Esophagus squamous epithelium (tissue), 5 donors: ENCODE measurements around the gene CSMD2. TPM values are rescaled to one million over a fixed set of nuclear protein-coding genes. Genes with fewer than 3 reads are reported as not detected.
"Not testable (repeated sequence)": the region's sequence is repeated elsewhere in the genome, so short reads cannot be mapped to it uniquely, and the experiment has no call there.

Source experiments
- DNase-seq: peaks from one replicate; lab custom pipeline; 2025; lab: John Stamatoyannopoulos, UW
- H3K27ac ChIP-seq, 4 donors: fragments of 200-600 bp; sonication (generic); one replicate each; pipeline ENCODE4 v1.5.1; 2016 to 2019; ENCODE audit warnings: mild to moderate bottlenecking in 1 of 4
- H3K27me3 ChIP-seq, 4 donors: fragments of 200-600 bp; sonication (generic); 1 replicate in 3 of 4; 2 replicates in 1 of 4; pipeline versions ENCODE4 v1.5.1 to v1.6.0; 2017 to 2021; ENCODE audit warnings: antibody characterized with exemption in 1 of 4
- H3K36me3 ChIP-seq, 3 donors: fragments of 200-600 bp; sonication (generic); one replicate each; pipeline ENCODE4 v1.5.1; 2016 to 2019
- H3K4me1 ChIP-seq, 3 donors: fragments of 200-600 bp; sonication (generic); one replicate each; pipeline ENCODE4 v1.5.1; 2017 to 2019
- H3K4me3 ChIP-seq, 4 donors: fragments of 200-600 bp; sonication (generic); 1 replicate in 3 of 4; 2 replicates in 1 of 4; pipeline ENCODE4 v1.5.1; 2016 to 2019; ENCODE audit warnings: mild to moderate bottlenecking in 2 of 4, moderate library complexity in 1 of 4
- H3K9me3 ChIP-seq, 3 donors: fragments of 200-600 bp; sonication (generic); one replicate each; pipeline ENCODE4 v1.5.1; 2016 to 2019
- POLR2A ChIP-seq, 4 donors: fragments of 450-650 bp; IDR thresholded peaks; one replicate each; pipeline ENCODE4 v1.6.1; 2017; ENCODE audit warnings: antibody characterized with exemption in 4 of 4, mild to moderate bottlenecking in 4 of 4, moderate library complexity in 3 of 4
- WGBS, 2 donors: methylation state at CpG; one replicate each; pipeline ENCODE4 v1.1.5; 2018; 5-methylcytosine and 5-hydroxymethylcytosine counted together
- intact Hi-C: fragments of 100-400 bp; cut with DNase I; formaldehyde crosslinking; loops from one replicate; pipeline ENCODE4 v1.15.0; 2022
- total RNA-seq, 4 donors: library from RNA; depleted of rRNA; stranded (reverse); fragments of >200 nt; gene quantifications; one replicate each; pipeline ENCODE4 v1.1.0, GENCODE V29; 2016
- TF ChIP-seq, protein P1 (sequence below), 6 experiments: fragments of 450-650 bp in 4 of 6; fragments of 200-600 bp in 2 of 6; sonication (generic) in 2 of 6; IDR thresholded peaks; one replicate each; pipeline ENCODE4 v1.5.1; 2016 to 2019; ENCODE audit warnings: antibody characterized with exemption in 6 of 6, mild to moderate bottlenecking in 4 of 6, moderate library complexity in 4 of 6
- donor health status: DM: yes; HTN: yes; CAD: no.

The CSMD2 gene
- total RNA-seq, 4 donors from 2014 or later = under 0.01 to 0.13 TPM; not detected in 2

DNA sequence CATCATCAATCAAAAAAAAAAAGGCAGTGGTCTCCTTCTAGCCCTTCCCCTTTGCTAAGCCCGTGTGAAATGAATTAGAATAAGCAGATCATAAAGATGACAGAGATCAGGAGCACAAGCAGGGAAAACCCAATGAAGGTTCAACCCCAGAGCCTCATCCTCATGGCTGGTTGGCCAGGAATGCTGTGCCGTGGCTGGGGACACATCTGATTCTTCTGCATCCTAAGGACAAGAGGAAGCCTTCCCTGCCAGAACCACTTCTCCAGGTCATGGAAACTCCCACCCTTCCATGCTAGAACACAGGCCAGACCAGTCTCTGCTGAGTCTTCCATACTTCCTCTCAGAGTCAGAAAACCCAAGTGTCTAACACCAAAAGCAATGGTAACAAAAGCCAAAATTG, 81.1 kb downstream of the CSMD2 start:
- no peak for DNase-seq
- Histone ChIP-seq H3K9me3 (peaks cover 0 to 3% (median 0%) of the 10 kb centered on the region in 3 donors), H3K4me1 (no peaks in the 10 kb centered on the region), H3K36me3 (no peaks in the 10 kb centered on the region), H3K27ac (no peak overlapping the region), H3K27me3 (no peaks in the 10 kb centered on the region), H3K4me3 (no peak overlapping the region)
- WGBS, 2 donors = 42 to 68% methylated on average over 2 of the region's 2 CpGs
- TF ChIP-seq, protein P1, sequence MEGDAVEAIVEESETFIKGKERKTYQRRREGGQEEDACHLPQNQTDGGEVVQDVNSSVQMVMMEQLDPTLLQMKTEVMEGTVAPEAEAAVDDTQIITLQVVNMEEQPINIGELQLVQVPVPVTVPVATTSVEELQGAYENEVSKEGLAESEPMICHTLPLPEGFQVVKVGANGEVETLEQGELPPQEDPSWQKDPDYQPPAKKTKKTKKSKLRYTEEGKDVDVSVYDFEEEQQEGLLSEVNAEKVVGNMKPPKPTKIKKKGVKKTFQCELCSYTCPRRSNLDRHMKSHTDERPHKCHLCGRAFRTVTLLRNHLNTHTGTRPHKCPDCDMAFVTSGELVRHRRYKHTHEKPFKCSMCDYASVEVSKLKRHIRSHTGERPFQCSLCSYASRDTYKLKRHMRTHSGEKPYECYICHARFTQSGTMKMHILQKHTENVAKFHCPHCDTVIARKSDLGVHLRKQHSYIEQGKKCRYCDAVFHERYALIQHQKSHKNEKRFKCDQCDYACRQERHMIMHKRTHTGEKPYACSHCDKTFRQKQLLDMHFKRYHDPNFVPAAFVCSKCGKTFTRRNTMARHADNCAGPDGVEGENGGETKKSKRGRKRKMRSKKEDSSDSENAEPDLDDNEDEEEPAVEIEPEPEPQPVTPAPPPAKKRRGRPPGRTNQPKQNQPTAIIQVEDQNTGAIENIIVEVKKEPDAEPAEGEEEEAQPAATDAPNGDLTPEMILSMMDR (IDR thresholded peaks at IDR 0.05) = no peak
- TF ChIP-seq POLR2A (IDR thresholded peaks at IDR 0.05) = no peak
- intact Hi-C loops = no loop called here

DNA sequence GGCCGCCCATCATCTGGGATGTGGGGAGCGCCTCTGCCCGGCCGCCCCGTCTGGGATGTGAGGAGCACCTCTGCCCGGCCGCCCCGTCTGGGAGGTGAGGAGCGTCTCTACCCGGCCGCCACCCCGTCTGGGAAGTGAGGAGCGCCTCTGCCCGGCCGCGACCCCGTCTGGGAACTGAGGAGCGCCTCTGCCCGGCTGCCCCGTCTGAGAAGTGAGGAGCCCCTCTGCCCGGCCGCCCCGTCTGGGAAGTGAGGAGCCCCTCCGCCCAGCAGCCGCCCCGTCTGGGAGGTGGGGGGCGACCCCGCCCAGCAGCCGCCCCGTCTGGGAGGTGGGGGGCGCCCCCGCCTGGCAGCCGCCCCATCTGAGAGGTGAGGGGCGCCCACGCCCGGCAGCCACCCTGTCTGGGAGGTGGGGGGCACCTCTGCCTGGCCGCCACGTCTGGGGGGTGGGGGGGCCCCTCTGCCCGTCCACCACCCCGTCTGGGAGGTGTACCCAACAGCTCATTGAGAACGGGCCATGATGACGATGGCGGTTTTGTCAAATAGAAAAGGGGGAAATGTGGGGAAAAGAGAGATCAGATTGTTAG, 82.9 kb downstream of the CSMD2 start:
- H3K27me3 ChIP-seq, H3K9me3 ChIP-seq, DNase-seq, H3K27ac ChIP-seq, H3K4me3 ChIP-seq, intact Hi-C loops, H3K36me3 ChIP-seq, H3K4me1 ChIP-seq: not testable (repeated sequence)
- 100% methylated on average over 2 of the region's 43 CpGs; no CpG with 5 or more reads in 1 of the 2 donors for WGBS, 2 donors

DNA sequence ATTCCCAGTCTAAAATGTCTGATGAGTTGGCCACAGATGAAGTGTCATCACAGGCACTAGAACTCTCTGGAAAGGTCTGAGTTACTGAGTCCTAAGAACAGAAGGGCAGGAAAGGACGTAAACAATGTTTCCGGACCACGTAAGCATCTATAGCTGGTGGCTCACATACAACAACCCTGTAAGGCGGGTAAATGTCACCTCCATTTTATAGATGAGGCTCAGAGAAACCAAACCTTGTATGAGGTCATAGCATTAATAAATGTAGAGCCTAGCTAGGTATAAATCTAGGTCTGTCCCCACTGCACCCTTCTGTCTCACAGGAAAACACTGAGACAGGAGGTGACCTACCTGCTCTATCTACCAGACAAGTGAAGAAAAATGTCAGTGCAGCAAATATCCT, 86.6 kb downstream of the CSMD2 start:
- no peaks in the 10 kb centered on the region for H3K4me1 ChIP-seq
- no peak overlapping the region for H3K27ac ChIP-seq
- WGBS, 2 donors = 70 to 91% methylated on average over 4 of the region's 4 CpGs
- peaks cover 0 to 3% (median 0%) of the 10 kb centered on the region in 3 donors for H3K9me3 ChIP-seq
- DNase-seq = no peak
- no peaks in the 10 kb centered on the region for H3K36me3 ChIP-seq
- H3K27me3 ChIP-seq = peaks cover 0 to 12% (median 0%) of the 10 kb centered on the region in 4 donors
- TF ChIP-seq, protein P1 (IDR thresholded peaks at IDR 0.05) = no peak
- TF ChIP-seq POLR2A (IDR thresholded peaks at IDR 0.05) = no peak
- intact Hi-C loops = no loop called here
- H3K4me3 ChIP-seq = no peak overlapping the region

DNA sequence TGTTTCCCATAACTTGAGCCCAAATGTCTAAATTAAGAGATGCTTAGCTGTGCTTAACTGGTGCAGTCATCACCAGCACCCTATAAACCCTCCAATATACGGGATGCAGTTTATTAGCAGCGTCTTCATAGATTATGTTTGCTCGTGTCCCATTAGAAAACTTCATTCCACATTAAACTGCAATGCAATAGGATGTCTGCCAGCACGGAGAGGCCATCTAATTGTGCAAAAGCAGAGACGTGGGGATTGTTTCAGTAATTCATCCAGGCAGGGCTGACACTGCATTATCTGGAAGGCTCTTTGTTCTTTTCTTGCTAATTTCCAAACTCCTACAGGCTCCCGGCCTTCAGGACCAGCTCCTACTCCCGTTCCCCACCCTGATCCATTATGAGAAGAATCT, 89.5 kb downstream of the CSMD2 start:
- H3K9me3 ChIP-seq = peaks cover 0 to 3% (median 0%) of the 10 kb centered on the region in 3 donors
- TF ChIP-seq, protein P1 (IDR thresholded peaks at IDR 0.05) = no peak
- no peak for TF ChIP-seq POLR2A (IDR thresholded peaks at IDR 0.05)
- H3K27ac ChIP-seq = no peak overlapping the region
- peaks cover 0 to 35% (median 0%) of the 10 kb centered on the region in 4 donors for H3K27me3 ChIP-seq
- H3K4me3 ChIP-seq = no peak overlapping the region
- no peaks in the 10 kb centered on the region for H3K4me1 ChIP-seq
- DNase-seq = no peak
- WGBS, 2 donors = 63 to 80% methylated on average over 7 of the region's 7 CpGs
- intact Hi-C loops = no loop called here
- H3K36me3 ChIP-seq = no peaks in the 10 kb centered on the region

DNA sequence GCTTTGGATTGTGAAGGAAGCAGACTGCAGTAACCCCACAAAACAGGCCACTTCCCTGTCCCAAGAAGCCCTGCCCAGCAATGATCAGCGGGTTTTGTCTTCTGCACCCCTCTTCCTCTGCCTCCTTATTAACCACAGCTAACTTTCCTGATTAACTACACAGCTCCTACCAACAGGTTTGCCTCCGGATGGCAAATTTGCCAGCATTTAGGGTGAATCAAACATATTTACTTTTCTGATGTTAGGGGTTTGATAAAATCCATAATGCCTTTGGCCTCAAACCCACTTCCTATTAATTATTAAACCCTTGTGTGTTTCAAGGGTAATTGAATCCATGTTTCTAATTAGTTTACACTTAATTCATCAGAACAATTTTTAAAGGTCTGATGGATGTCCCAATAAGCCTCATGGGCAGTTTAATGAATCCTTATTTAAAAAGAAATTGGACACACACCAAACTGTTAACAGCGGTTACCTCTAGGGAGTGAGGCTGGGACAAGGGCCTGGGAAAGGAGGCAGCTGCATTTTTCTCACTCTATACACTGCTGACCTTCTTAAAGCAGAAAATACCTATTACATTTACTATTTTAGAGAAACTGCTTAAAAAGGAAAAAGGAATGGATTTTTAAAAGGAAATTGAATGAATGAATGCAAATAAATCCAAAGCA, 91.9 kb downstream of the CSMD2 start:
- DNase-seq = no peak
- Histone ChIP-seq H3K4me3 (no peak overlapping the region), H3K27me3 (peaks cover 0 to 48% (median 0%) of the 10 kb centered on the region in 4 donors), H3K27ac (no peak overlapping the region), H3K4me1 (no peaks in the 10 kb centered on the region), H3K36me3 (no peaks in the 10 kb centered on the region), H3K9me3 (no peaks in the 10 kb centered on the region)
- no peak for TF ChIP-seq POLR2A (IDR thresholded peaks at IDR 0.05)
- TF ChIP-seq, protein P1 (IDR thresholded peaks at IDR 0.05) = no peak
- intact Hi-C loops = no loop called here
- 56 to 76% methylated on average over 3 of the region's 3 CpGs for WGBS, 2 donors
